Measurements from ENCODE around the gene NFATC3.

The NFATC3 gene

DNA sequence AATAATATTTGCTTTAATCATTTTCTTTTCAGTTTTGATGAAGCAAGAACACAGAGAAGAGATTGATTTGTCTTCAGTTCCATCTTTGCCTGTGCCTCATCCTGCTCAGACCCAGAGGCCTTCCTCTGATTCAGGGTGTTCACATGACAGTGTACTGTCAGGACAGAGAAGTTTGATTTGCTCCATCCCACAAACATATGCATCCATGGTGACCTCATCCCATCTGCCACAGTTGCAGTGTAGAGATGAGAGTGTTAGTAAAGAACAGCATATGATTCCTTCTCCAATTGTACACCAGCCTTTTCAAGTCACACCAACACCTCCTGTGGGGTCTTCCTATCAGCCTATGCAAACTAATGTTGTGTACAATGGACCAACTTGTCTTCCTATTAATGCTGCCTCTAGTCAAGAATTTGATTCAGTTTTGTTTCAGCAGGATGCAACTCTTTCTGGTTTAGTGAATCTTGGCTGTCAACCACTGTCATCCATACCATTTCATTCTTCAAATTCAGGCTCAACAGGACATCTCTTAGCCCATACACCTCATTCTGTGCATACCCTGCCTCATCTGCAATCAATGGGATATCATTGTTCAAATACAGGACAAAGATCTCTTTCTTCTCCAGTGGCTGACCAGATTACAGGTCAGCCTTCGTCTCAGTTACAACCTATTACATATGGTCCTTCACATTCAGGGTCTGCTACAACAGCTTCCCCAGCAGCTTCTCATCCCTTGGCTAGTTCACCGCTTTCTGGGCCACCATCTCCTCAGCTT is 105.8 kb downstream of the NFATC3 start:
- DNase-seq = no peak

GRCh38 chr16:68194251-68194650 is 109.1 kb downstream of the NFATC3 start:
- DNase-seq = no peak

- no peak for DNase-seq
These were observed 112.1 kb downstream of the NFATC3 start for GRCh38 chr16:68197250-68197649.

- DNase-seq = peak in 1 of 5 experiments; percentile 30
These were observed 115.1 kb downstream of the NFATC3 start for GRCh38 chr16:68200088-68200783.

GRCh38 chr16:68202091-68202519 is 116.9 kb downstream of the NFATC3 start:
- no peak for DNase-seq

DNA sequence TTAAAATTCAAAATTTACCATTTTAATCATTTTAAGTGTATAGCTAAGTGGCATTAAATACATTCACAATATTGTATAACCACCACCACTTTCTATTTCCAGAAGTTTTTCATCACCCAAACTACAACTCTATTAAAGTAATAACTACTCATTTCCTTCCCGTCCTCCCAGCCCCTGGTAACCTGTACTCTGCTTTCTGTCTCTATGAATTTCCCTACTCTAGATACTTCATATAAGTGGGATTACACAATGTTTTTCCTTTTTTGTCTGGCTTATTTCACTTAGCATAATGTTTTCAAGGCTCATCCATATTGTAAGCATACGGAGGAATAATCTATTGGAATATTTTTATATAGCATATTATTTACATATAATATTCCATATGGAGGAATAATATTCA is 121.1 kb downstream of the NFATC3 start:
- no peak for DNase-seq

- no peak for DNase-seq
These were observed 129.6 kb downstream of the NFATC3 start for GRCh38 chr16:68214726-68215125.

GRCh38 chr16:68215302-68215701 is 130.1 kb downstream of the NFATC3 start:
- no peak for DNase-seq

GRCh38 chr16:68216240-68216639 is 131.1 kb downstream of the NFATC3 start:
- DNase-seq = no peak

GRCh38 chr16:68217506-68217905 is 132.3 kb downstream of the NFATC3 start:
- DNase-seq = no peak

DNA sequence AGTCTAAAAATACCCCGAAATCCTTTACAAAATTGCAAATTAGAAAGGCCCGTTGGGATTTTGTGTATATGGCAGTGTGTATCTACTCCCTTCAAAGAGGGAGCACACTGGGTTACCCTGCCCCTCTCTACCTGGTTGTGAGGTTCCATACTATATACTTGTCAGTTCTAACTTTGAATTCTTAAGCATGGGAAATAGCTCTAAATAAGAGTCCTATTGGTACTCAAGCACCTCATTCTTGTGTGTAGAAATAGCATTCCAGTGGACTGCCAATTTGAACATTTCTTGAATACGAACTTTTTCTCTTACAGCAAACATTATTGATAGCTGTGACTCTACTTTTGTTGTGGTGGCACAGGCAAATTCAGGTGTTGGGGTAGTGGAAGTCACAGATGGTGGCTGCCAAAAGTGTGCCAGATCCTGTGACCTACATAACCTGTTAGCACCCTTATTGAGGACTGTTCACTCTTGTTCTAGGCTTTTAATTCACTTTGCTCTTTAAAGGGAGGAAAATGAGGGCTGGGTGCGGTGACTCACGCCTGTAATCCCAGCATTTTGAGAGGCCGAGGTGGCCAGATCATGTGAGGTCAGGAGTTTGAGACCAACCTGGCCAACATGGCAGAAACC is 134.7 kb downstream of the NFATC3 start:
- no peak for DNase-seq

- no peak for DNase-seq
These were observed 137.9 kb downstream of the NFATC3 start for GRCh38 chr16:68223072-68223471.

- no peak for DNase-seq
These were observed 140.9 kb downstream of the NFATC3 start for GRCh38 chr16:68226116-68226515.

DNA sequence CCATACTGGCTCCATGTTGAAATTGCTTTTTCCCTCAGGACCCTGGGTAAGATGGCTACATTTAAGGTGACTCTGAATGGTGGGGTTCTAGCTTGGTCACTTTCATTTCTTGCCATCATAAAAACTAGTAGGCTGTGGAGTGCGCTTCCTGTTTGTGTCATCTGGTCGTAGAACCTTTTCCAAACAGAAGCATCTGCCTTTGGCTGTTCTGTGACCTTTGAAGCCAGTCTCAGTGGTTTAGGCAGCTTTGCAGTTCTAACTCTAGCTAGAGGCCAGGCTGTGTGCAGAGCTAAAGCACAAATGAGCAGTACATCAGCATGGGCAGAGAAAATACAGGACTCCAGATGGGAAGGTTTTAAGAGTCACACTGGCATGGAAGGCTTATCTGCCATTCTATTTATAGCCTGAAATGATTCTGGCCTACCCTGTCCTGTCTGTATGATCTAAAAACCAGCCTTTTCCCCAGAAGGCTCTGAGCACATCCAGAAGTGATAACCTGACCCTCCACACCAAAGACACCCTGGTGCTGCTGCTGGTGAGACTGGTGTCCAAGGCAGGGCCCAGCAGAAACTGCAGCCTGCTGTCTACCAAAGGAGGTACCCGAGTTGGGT is 142.1 kb downstream of the NFATC3 start:
- DNase-seq = peak in 1 of 5 experiments; percentile 57

- no peak for DNase-seq
These were observed 142.8 kb downstream of the NFATC3 start for GRCh38 chr16:68227850-68228553.

DNA sequence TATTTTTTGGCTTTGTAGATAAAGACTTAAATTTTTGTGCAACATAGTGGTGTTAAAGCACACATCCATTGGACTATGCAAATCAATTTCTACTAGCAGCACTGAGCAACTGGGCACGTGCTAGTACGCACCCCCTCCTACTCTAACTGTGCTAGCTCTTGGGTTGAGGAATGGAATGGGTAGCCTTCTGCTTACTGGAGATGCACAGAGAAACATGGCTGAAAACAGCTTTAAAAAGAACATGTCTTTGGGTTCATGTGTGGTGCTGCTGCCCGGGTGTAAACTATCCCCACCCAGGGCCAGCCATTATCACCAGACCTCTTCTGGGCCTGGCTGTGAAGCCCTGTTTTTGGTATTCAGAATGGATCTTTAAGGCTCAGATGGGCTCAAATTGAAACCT is 143.5 kb downstream of the NFATC3 start:
- no peak for DNase-seq

DNA sequence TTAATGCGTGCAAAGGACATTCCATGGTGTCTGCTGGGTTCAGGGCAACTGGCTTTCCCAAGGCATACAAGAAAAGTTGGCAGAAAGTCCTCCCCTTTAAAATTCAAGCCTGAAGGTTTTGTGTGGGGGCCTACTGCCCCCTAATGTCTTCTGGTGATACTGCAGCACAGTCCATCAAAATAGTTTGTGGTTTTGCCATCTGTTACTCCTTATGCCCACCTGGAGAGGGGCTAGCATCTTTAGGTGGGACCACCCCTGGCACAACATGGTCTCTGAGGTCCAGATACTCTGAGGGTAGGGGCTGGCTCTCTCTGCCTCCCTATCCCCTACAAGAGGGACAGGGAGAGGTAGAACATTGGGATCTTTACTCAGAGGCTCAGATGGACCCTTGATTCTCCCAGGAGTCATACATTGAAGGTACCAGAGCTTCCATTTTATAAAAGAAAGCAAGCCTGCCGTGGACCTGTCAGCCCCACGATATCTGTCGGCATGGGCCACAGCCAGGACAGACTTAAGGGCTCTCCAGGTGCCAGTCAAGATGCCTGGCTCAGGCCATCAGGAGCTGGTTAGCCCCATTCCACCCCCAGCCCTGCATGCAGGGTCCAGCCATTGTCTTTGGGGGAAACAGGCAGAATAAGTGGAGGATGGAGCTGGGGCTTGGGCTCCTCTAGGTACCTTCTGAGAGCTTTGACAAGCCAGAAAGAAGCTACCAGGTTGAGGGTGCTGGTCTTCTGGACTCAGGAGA is 144.4 kb downstream of the NFATC3 start:
- peak in 1 of 5 experiments; percentile 32 for DNase-seq

- no peak for DNase-seq
These were observed 145.0 kb downstream of the NFATC3 start for GRCh38 chr16:68230176-68230571.

GRCh38 chr16:68230956-68231355 is 145.8 kb downstream of the NFATC3 start:
- DNase-seq = no peak

GRCh38 chr16:68231384-68232136 is 146.4 kb downstream of the NFATC3 start:
- no peak for DNase-seq

- DNase-seq = no peak
These were observed 147.2 kb downstream of the NFATC3 start for GRCh38 chr16:68232335-68232734.
